NCI-H2196 (cell line): ENCODE results near the gene ZNF536.

Source experiments
- DNase-seq: peaks from one replicate; lab custom pipeline; 2025; ENCODE audit not compliant: unreplicated experiment; lab: John Stamatoyannopoulos, UW

The ZNF536 gene

GRCh38 chr19:30361721-30362120, 10.5 kb upstream of the ZNF536 start:
- no peak for DNase-seq

GRCh38 chr19:30362156-30362754, 9.9 kb upstream of the ZNF536 start:
- DNase-seq, result no peak

GRCh38 chr19:30363073-30363472, 9.1 kb upstream of the ZNF536 start:
- no peak for DNase-seq

- DNase-seq, result no peak
These were observed 7.1 kb upstream of the ZNF536 start for GRCh38 chr19:30364866-30365800.

GRCh38 chr19:30366282-30366681, 5.9 kb upstream of the ZNF536 start:
- no peak for DNase-seq

GRCh38 chr19:30367006-30367405, 5.2 kb upstream of the ZNF536 start:
- DNase-seq, result no peak

GRCh38 chr19:30367421-30367820, 4.8 kb upstream of the ZNF536 start:
- no peak for DNase-seq

- DNase-seq, result no peak
These were observed 2.4 kb upstream of the ZNF536 start for GRCh38 chr19:30369833-30370232.

GRCh38 chr19:30371161-30371836, 885 bp upstream of the ZNF536 start:
- no peak for DNase-seq

GRCh38 chr19:30373593-30373992, 1.4 kb downstream of the ZNF536 start:
- no peak for DNase-seq

GRCh38 chr19:30374539-30374864, 2.3 kb downstream of the ZNF536 start:
- DNase-seq, result no peak

- DNase-seq, result no peak
These were observed 2.8 kb downstream of the ZNF536 start for GRCh38 chr19:30374865-30375552.

- DNase-seq, result no peak
These were observed 3.4 kb downstream of the ZNF536 start for GRCh38 chr19:30375553-30376031.

GRCh38 chr19:30376272-30376671, 4.1 kb downstream of the ZNF536 start:
- DNase-seq, result no peak

GRCh38 chr19:30376826-30377425, 4.7 kb downstream of the ZNF536 start:
- DNase-seq, result no peak

- DNase-seq, result no peak
These were observed 6.5 kb downstream of the ZNF536 start for GRCh38 chr19:30378701-30379100.

GRCh38 chr19:30379841-30380610, 7.8 kb downstream of the ZNF536 start:
- DNase-seq, result no peak

- DNase-seq, result no peak
These were observed 9.2 kb downstream of the ZNF536 start for GRCh38 chr19:30381366-30381765.

GRCh38 chr19:30385174-30385573, 13.0 kb downstream of the ZNF536 start:
- DNase-seq, result no peak

GRCh38 chr19:30385666-30386065, 13.5 kb downstream of the ZNF536 start:
- DNase-seq, result no peak
